HepG2 (cell line): Measurements from ENCODE around the gene NSUN3. TPM values are rescaled to one million over a fixed set of nuclear protein-coding genes. Genes with fewer than 3 reads are reported as not detected.

Source experiments
- ATAC-seq: fragments of 200-7000 bp; cut with Tn5 transposase; 3 replicates; pipeline ENCODE4 v1.9.1; 2020; ENCODE audit warnings: mild to moderate bottlenecking, moderate library complexity
- BruUV-seq: library from RNA; stranded (reverse); fragments of 400-500 nt; replicated peaks from 2 replicates; lab custom pipeline; 2021; lab: Mats Ljungman, UMichigan
- CTCF ChIA-PET: fragments of 300-600 bp; formaldehyde crosslinking; extraction: SDS; loops from one replicate; lab custom pipeline; 2021; ENCODE audit warnings: low total read pairs, inconsistent platforms, low intra/inter-chr PET ratio; lab: Yijun Ruan, JAX
- POLR2A ChIA-PET: fragments of 350-600 bp; sonication (Branson Sonifier 250); formaldehyde crosslinking; loops from one replicate; lab custom pipeline; 2020; ENCODE audit warnings: antibody characterized with exemption, inconsistent platforms; lab: Yijun Ruan, JAX
- DNase-seq: peaks from one replicate; pipeline ENCODE4 v3.0.0-alpha.2; 2015; ENCODE audit warnings: low spot score
- FAIRE-seq: peaks from 3 replicates; lab custom pipeline; 2011; peaks lifted over from hg19 to GRCh38; lab: Jason Lieb, UNC
- H2AFZ ChIP-seq: one replicate; pipeline ENCODE4 v1.6.1; 2011; ENCODE audit warnings: low read length, inconsistent platforms
- H3K27ac ChIP-seq: fragments of 300-600 bp; 3 replicates; pipeline ENCODE4 v1.8.0; 2011; ENCODE audit warnings: mixed run types, mild to moderate bottlenecking, mixed read lengths, low read length, inconsistent platforms; ENCODE audit not compliant: insufficient read depth; ENCODE audit errors: extremely low read length
- H3K27me3 ChIP-seq, 2 experiments: fragments of 200-600 bp in 1 of 2; 2 replicates in 1 of 2; 3 replicates in 1 of 2; pipeline versions ENCODE4 v1.6.0 to v1.8.0; 2011; ENCODE audit warnings: low read length in 2 of 2, mild to moderate bottlenecking in 2 of 2, moderate library complexity in 2 of 2, inconsistent platforms in 1 of 2; ENCODE audit not compliant: insufficient read depth in 2 of 2, control insufficient read depth in 1 of 2
- H3K36me3 ChIP-seq, 2 experiments: fragments of 200-600 bp in 1 of 2; replicated peaks in 1 of 2; 2 replicates in 1 of 2; 3 replicates in 1 of 2; pipeline versions ENCODE4 v1.5.1 to v1.8.0; 2011; ENCODE audit warnings: low read length in 2 of 2, inconsistent platforms in 1 of 2; ENCODE audit not compliant: insufficient read depth in 2 of 2, control insufficient read depth in 1 of 2
- H3K4me1 ChIP-seq: 2 replicates; pipeline ENCODE4 v1.5.1; 2012; ENCODE audit warnings: low read length, inconsistent platforms; ENCODE audit not compliant: insufficient read depth
- H3K4me2 ChIP-seq: 2 replicates; pipeline ENCODE4 v1.6.0; 2011; ENCODE audit warnings: low read depth, low read length, inconsistent platforms
- H3K4me3 ChIP-seq, 3 experiments: fragments of 200-600 bp in 1 of 3; sonication (generic), shearing (Covaris generic) in 1 of 3; replicated peaks in 1 of 3; 2 replicates each; pipeline ENCODE4 v1.5.1; 2011 to 2016; ENCODE audit warnings: low read length in 3 of 3, inconsistent platforms in 2 of 3, low read depth in 2 of 3, mild to moderate bottlenecking in 2 of 3, control low read depth in 1 of 3, mixed read lengths in 1 of 3; ENCODE audit not compliant: insufficient read depth in 1 of 3
- H3K79me2 ChIP-seq: one replicate; pipeline ENCODE4 v1.6.1; 2011; ENCODE audit warnings: low read length, inconsistent platforms; ENCODE audit not compliant: insufficient read depth
- H3K9ac ChIP-seq: 2 replicates; pipeline ENCODE4 v1.6.0; 2011; ENCODE audit warnings: mild to moderate bottlenecking, low read depth, low read length, inconsistent platforms; ENCODE audit not compliant: insufficient read depth
- H3K9me3 ChIP-seq: 2 replicates; pipeline ENCODE4 v1.5.1; 2012; ENCODE audit warnings: mild to moderate bottlenecking, low read length
- H4K20me1 ChIP-seq: 2 replicates; pipeline ENCODE4 v1.6.0; 2011; ENCODE audit warnings: inconsistent platforms, mild to moderate bottlenecking, low read length, moderate library complexity; ENCODE audit not compliant: insufficient read depth
- CAMTA2 ChIP-seq: sonication (generic); formaldehyde crosslinking; IDR thresholded peaks from 2 replicates; pipeline ENCODE4 v1.4.0; 2020; ENCODE audit warnings: mild to moderate bottlenecking, missing genetic modification reagents, borderline replicate concordance
- CBX2 ChIP-seq, 2 experiments: fragments of 200-600 bp in 1 of 2; sonication (generic); formaldehyde crosslinking in 1 of 2; IDR thresholded peaks; 2 replicates each; pipeline versions ENCODE4 v1.7.0 to v1.8.1; 2018 to 2022; ENCODE audit warnings: low read depth in 2 of 2, low read length in 1 of 2, mild to moderate bottlenecking in 1 of 2, missing genetic modification reagents in 1 of 2
- HNF4A ChIP-seq: sonication (generic); formaldehyde crosslinking; IDR thresholded peaks from 2 replicates; pipeline ENCODE4 v1.4.0; 2020; ENCODE audit warnings: missing genetic modification reagents
- REPIN1 ChIP-seq: sonication (generic); formaldehyde crosslinking; IDR thresholded peaks from 2 replicates; pipeline ENCODE4 v1.8.0; 2022; ENCODE audit warnings: missing genetic modification reagents, low read depth, mild to moderate bottlenecking, borderline replicate concordance
- SMC3 ChIP-seq: IDR thresholded peaks from 2 replicates; pipeline ENCODE4 v1.6.1; 2011; ENCODE audit warnings: low read length, improper control_type of control experiment
- ZBTB42 ChIP-seq: sonication (generic); formaldehyde crosslinking; IDR thresholded peaks from 2 replicates; pipeline ENCODE4 v1.5.0; 2020; ENCODE audit warnings: mild to moderate bottlenecking, missing genetic modification reagents
- ZNF263 ChIP-seq: sonication (generic); formaldehyde crosslinking; IDR thresholded peaks from 2 replicates; pipeline ENCODE4 v1.4.0; 2020; ENCODE audit warnings: missing genetic modification reagents
- ZNF383 ChIP-seq: sonication (generic); formaldehyde crosslinking; IDR thresholded peaks from 2 replicates; pipeline ENCODE4 v1.4.0; 2020; ENCODE audit warnings: missing genetic modification reagents, mild to moderate bottlenecking, borderline replicate concordance
- ZNF432 ChIP-seq: sonication (generic); formaldehyde crosslinking; IDR thresholded peaks from 2 replicates; pipeline ENCODE4 v1.5.0; 2020; ENCODE audit warnings: missing genetic modification reagents, mild to moderate bottlenecking, borderline replicate concordance
- ZNF687 ChIP-seq: sonication (generic); formaldehyde crosslinking; IDR thresholded peaks from 2 replicates; pipeline ENCODE4 v1.5.1; 2020; ENCODE audit warnings: mild to moderate bottlenecking, missing genetic modification reagents, moderate library complexity
- ZNF724P ChIP-seq: sonication (generic); formaldehyde crosslinking; IDR thresholded peaks from 2 replicates; pipeline ENCODE4 v1.8.0; 2022; ENCODE audit warnings: missing genetic modification reagents, borderline replicate concordance
- ZNF788 ChIP-seq: sonication (generic); formaldehyde crosslinking; IDR thresholded peaks from 2 replicates; pipeline ENCODE4 v1.5.0; 2020; ENCODE audit warnings: mild to moderate bottlenecking, missing genetic modification reagents, borderline replicate concordance
- WGBS: methylation state at CpG from one replicate; pipeline ENCODE4 v1.1.6; 2017; ENCODE audit warnings: low lambda C conversion rate; 5-methylcytosine and 5-hydroxymethylcytosine counted together
- in situ Hi-C: cut with HindIII; loops from 2 replicates; pipeline ENCODE4 v1.10.0; 2017; ENCODE audit warnings: low pct_unique_long_range_greater_than_20kb; ENCODE audit not compliant: extremely low pct_ligation_motif_present
- intact Hi-C: fragments of 100-400 bp; cut with micrococcal nuclease; formaldehyde crosslinking; loops from one replicate; pipeline ENCODE4 v1.10.0; 2022; ENCODE audit not compliant: unreplicated experiment
- polyA plus RNA-seq, 8 experiments: library from polyadenylated mRNA; depleted of rRNA in 3 of 8; stranded (reverse) in 7 of 8; unstranded in 1 of 8; fragments of >200 nt; fragmentation: Illumina TruSeq in 4 of 8; extraction: Trizol in 4 of 8; gene quantifications; 2 replicates each; pipeline versions ENCODE4 v1.2.1 to v1.2.3, GENCODE V29; 2011 to 2016; ENCODE audit warnings: low read depth in 4 of 8, missing spikeins in 1 of 8, mixed read lengths in 1 of 8; ENCODE audit not compliant: insufficient read depth in 1 of 8
- total RNA-seq, 5 experiments: library from RNA; depleted of rRNA; stranded (reverse); fragments of >200 nt; fragmentation: Illumina TruSeq; extraction: Trizol; gene quantifications; 2 replicates each; pipeline ENCODE4 v1.2.3, GENCODE V29; 2016; ENCODE audit warnings: low read depth in 1 of 5
- TF ChIP-seq, protein P1 (sequence below): sonication (generic); formaldehyde crosslinking; IDR thresholded peaks from 2 replicates; pipeline ENCODE4 v1.5.1; 2020; ENCODE audit warnings: missing genetic modification reagents, mild to moderate bottlenecking, borderline replicate concordance
- TF ChIP-seq, protein P2 (sequence below): IDR thresholded peaks from 2 replicates; pipeline ENCODE4 v1.6.1; 2012; ENCODE audit warnings: inconsistent platforms

Gene NSUN3
- total and polyA plus RNA-seq, 2 of the 13 experiments (the other 11 are each of a cell fraction or from before 2014, with no cell fraction given), result 3.2 to 10.6 TPM

DNA sequence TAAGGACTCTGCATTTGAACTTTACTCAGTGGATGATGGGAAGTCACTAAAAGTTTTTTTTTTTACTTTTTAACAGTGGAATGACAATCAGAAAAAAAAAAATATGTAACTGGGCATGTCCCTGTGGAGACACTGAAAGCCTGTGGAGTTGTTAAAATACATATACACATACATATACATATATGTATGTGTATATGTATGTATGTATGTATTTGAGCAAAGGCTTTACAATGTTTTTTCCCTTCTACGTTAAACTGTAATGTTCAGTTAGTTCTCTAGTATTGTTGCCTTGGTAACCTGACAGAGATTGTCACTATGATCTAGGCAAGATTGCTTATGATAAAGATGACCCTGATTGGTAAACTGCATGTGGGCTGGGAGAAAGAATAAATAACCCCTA, 30.3 kb downstream of the NSUN3 start:
- no peaks in the 10 kb centered on the region for H3K79me2 ChIP-seq
- POLR2A ChIA-PET, result no interaction called here

More for the DNA sequence above, 30.3 kb downstream of the NSUN3 start:
- Histone ChIP-seq H3K4me2 (no peak overlapping the region), H3K27ac (no peak overlapping the region), H3K36me3 (peaks cover 0 to 13% of the 10 kb centered on the region in 2 experiments; a peak in 3 of 5 replicates), H3K27me3 (no peaks in the 10 kb centered on the region), H3K4me1 (no peaks in the 10 kb centered on the region)
- DNase-seq, result no peak
- in situ Hi-C loops, result no loop called here
- BruUV-seq, result no TSS peak
- FAIRE-seq, result no peak
- WGBS, result 100% methylated on average over 1 of the region's 1 CpG
- CTCF ChIA-PET, result no interaction called here
- no peak for TF ChIP-seq ZNF383 (CRISPR knock-in tag)
- no peak for TF ChIP-seq HNF4A (CRISPR knock-in tag)
- TF ChIP-seq CAMTA2 (CRISPR knock-in tag), result no peak
- TF ChIP-seq ZNF724P (CRISPR knock-in tag), result no peak
- TF ChIP-seq, protein P1, sequence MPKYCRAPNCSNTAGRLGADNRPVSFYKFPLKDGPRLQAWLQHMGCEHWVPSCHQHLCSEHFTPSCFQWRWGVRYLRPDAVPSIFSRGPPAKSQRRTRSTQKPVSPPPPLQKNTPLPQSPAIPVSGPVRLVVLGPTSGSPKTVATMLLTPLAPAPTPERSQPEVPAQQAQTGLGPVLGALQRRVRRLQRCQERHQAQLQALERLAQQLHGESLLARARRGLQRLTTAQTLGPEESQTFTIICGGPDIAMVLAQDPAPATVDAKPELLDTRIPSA (CRISPR knock-in tag), result no peak
- TF ChIP-seq, protein P2, sequence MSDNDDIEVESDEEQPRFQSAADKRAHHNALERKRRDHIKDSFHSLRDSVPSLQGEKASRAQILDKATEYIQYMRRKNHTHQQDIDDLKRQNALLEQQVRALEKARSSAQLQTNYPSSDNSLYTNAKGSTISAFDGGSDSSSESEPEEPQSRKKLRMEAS, result no peak
- TF ChIP-seq SMC3, result no peak
- TF ChIP-seq ZNF687 (CRISPR knock-in tag), result no peak
- TF ChIP-seq REPIN1 (CRISPR knock-in tag), result no peak
- TF ChIP-seq CBX2 (IDR thresholded peaks at IDR 0.05; ENCODE audit: low read depth, low read length), result no peak
- no peak for TF ChIP-seq CBX2 (CRISPR knock-in tag; IDR thresholded peaks at IDR 0.05; ENCODE audit: low read depth)
- no peak for TF ChIP-seq ZBTB42 (CRISPR knock-in tag)
- no peak for TF ChIP-seq ZNF432 (CRISPR knock-in tag)
- no peak for TF ChIP-seq ZNF788 (CRISPR knock-in tag)
- TF ChIP-seq ZNF263 (CRISPR knock-in tag), result no peak
- TF ChIP-seq, all 625 proteins: peak for 0
- intact Hi-C loops, result no loop called here
- H4K20me1 ChIP-seq, result no peaks in the 10 kb centered on the region
- H3K9me3 ChIP-seq, result no peaks in the 10 kb centered on the region
- no peak overlapping the region for H2AFZ ChIP-seq
- no peak overlapping the region for H3K9ac ChIP-seq
- no peak for ATAC-seq
- H3K4me3 ChIP-seq, result no peak overlapping the region
